K562 (cell line): ENCODE data around the gene TBC1D25.
"Not testable (repeated sequence)": the region's sequence is repeated elsewhere in the genome, so short reads cannot be mapped to it uniquely, and the experiment has no call there.

Experiments used
- MEIS2 ChIP-seq: fragments of 450-650 bp; IDR thresholded peaks from 2 replicates; pipeline ENCODE4 v1.6.1; 2014; ENCODE audit warnings: mild to moderate bottlenecking; ENCODE audit not compliant: partially characterized antibody
- SMC3 ChIP-seq: conservative IDR thresholded peaks from 2 replicates; pipeline ENCODE4 v1.6.1; 2011; ENCODE audit warnings: low read depth, low read length, improper control_type of control experiment; ENCODE audit not compliant: insufficient read depth
- ZNF212 ChIP-seq: fragments of 450-650 bp; formaldehyde crosslinking; IDR thresholded peaks from 2 replicates; pipeline ENCODE4 v1.4.0; 2020; ENCODE audit warnings: mild to moderate bottlenecking

- not testable (repeated sequence) for TF ChIP-seq ZNF212, SMC3, MEIS2
These were observed 20.0 kb upstream of the TBC1D25 start for GRCh38 chrX:48519481-48519880.
